ENCODE results near the gene CNTFR.
A peak's percentile ranks its signal among the peaks of the same experiment; 100 is the strongest.

CNTFR gene

DNA sequence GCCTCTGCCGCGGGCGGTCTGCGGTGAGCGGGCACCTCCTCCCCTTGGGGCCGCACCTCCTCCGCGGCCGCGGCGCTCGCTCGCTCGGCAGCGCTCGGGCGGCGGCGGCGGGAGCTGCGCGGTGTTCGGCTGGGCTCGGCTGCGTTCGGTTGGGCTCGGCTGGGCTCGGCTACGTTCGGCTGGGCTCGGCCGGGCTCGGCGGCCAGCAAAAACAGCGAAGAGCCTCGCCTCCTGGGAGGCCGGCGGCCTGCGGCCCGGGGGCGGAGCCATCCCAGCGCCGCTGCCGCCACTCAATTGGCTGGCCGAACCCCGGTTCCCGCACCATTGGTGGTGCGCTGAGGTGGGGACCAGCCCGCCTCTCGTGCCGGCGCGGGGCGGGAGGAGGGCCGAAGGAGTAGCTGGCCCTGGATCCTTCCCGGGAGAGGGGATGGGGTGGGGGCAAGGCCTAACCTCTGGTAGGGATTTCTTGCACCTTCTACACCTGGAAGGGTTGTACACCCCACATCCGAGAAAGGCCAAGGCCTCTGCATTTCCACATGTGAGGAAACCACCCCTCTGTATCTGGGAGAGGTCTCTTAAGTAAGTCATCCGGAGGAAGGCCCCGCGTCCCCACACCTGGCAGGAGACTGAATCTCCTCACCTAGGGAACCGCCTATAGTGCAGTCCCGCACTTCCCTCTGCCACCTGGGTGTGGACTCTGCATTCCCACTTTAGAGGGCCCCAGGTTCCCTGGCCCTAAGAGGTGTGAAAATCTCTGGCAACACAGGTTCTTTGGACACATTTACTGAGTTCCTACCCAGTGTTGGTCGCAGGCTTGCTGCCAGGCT, 66.3 kb downstream of the CNTFR start, which contains the start of gene ENHO:
TSS of gene ENHO (minus strand) at position 20 of the 827 bp plus-strand sequence. CDS start 1,295 bp downstream, outside the sequence.
- peak; percentile 89 for DNase-seq (ENCODE audit: low read depth)

- no peak for DNase-seq (ENCODE audit: low read depth)
These were observed 67.2 kb downstream of the CNTFR start for GRCh38 chr9:34522091-34522887.

- no peak for DNase-seq (ENCODE audit: low read depth)
These were observed 68.0 kb downstream of the CNTFR start for GRCh38 chr9:34521406-34522045.

DNA sequence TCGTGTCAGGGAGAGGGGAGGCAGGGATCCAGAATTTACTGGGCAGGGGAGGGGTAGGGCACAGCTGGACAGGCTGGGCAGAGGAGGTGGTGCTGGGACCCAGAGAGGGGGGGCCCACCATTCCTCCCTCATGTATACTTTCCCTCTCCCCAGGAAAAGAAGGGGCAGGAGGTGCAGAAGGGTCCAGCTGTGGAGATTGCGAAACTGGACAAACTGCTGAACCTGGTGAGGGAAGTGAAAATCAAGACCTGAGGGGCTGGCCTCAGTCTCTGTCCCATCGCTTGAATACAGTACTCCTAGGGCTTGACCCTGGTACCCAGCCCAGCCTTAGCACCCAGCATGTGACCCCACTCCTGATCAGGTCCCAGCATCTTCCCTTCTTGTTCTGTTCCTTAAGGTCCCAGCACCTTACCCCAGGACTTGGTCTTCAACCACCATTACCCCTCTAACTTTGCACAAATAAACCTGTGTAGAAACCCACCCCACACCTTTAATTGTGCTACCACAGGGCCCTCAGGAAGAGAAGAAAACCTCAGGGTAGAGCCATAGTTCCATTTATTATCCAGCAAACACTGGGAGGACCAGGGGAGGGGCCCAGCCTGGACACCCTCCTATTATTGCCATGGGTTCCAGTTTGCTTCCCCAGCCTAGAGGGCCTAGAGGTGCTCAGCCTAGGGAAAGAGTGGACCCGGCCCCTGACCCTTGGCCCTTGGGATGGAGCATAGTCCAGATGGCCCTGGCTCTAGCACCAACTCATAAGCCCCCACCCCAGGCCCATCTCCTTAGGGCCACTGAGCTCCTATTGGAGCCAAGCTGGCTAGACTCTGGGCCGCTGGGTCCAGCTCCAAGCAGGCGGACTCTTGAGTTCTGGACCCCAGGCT, 68.8 kb downstream of the CNTFR start:
- DNase-seq (ENCODE audit: low read depth): no peak

DNA sequence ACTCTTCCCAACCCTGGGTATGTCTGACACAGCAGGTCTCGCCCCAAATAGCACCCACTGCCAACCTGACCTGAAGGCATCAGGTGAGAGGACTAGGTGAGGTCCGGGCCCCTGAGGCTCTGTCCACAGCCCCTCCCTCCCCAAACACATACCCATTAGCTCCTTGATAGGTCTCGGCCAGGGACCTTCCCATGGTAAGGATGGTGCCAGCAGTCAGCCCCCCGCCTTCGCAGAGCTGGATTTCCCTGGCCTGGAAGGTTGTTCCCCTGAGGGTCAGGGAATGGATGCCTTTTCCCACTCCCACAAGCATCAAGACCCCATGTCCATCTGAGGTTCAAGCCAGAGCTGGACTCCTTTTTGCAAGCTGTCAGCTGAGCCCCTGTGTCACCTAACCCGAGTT, 69.4 kb downstream of the CNTFR start:
- DNase-seq (ENCODE audit: low read depth): no peak

- no peak for DNase-seq (ENCODE audit: low read depth)
These were observed 70.1 kb downstream of the CNTFR start for GRCh38 chr9:34519321-34520020.

- no peak for DNase-seq (ENCODE audit: low read depth)
These were observed 70.6 kb downstream of the CNTFR start for GRCh38 chr9:34518896-34519295.

GRCh38 chr9:34518110-34518616, 71.4 kb downstream of the CNTFR start:
- DNase-seq (ENCODE audit: low read depth): no peak

DNA sequence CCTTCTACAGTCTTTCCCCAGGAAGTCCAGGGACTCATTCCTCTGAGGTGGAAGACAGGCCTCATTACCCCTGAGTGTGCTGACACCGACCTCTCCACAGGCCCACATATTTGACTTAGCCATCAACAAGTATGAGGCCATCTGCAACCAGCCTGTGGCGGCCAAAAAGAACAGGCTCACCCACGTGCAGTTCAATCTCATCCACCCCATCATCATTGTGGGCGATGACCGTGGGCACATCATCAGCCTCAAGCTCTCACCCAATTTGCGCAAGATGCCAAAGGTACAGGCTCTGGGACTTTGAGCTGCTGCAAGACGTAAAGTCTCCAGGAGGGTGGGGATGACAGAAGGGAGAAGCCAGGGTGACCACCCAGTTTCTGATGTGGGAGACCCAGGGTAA, 72.3 kb downstream of the CNTFR start:
- no peak for DNase-seq (ENCODE audit: low read depth)

DNA sequence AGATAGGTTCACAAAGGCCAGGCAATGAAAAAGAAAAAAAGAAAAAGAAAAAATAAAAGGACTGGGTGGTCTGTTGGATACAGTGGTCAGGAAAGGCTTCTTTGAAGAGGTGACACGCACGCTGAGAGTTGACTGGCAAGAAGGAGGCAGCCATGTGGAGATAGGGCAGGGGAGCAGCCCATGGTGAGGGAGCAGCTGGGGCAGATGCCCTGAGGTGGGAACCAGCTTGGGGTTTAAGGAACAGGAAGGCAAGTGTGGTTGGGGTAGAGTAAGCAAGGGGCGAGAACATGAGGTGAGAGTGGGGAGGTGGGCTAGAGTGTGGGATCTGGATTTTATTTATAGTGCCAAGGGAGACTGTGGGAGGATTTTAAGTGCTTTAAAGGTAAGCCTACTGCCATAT, 73.6 kb downstream of the CNTFR start:
- no peak for DNase-seq (ENCODE audit: low read depth)

DNA sequence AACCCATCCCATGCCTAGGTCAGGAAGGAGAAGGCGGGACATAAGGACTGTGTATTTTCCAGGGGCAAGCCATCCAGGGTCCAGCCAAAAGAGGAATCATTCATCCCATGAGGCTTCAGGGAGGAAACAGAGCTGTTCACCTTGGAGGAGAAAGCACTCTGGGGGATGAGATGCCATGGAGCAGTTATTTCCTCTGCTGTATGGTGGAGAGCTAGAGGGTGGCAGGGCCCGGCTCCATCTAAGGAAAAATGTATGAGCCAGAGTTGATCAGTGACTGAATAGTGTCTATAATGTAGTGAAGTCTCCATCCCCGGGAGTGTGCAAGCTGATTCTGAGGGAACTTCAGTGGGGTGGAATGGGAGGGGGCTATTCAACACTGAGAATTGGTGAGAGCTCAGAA, 74.7 kb downstream of the CNTFR start:
- no peak for DNase-seq (ENCODE audit: low read depth)

GRCh38 chr9:34514401-34514800, 75.1 kb downstream of the CNTFR start:
- no peak for DNase-seq (ENCODE audit: low read depth)

DNA sequence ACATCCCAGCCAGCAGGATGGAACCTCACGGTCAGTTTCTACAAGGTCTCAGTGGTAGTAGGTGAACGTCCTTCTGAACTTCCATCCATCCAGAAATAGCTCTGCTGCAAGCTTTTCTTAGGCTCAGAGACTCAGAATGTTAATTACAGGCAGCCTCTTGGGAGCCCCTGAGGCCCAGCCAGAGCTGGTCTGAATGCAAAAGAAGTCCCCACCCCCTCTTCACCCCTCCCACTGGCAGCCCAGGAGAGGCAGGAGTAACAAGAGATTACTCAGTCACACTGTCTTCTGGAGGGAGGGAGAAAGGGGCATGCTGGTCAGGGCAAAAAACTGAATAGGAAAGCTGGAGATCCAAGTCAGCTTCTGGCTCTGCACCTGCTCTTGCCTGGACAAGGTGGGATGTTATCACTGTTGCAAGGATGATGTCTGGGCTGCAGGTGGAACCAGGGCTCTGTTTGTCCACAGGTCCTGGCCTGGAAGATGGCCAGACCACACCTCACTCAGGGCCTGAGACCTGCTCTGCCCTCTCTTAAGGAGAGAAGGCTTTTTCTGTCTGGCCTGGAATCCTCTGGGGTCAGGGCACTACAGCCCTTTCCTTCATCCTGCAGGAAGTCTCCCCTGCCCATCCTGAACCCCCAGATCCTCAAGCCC, 75.8 kb downstream of the CNTFR start:
- no peak for DNase-seq (ENCODE audit: low read depth)

GRCh38 chr9:34512131-34513078, 77.1 kb downstream of the CNTFR start:
- DNase-seq (ENCODE audit: low read depth): no peak

- DNase-seq (ENCODE audit: low read depth): no peak
These were observed 78.7 kb downstream of the CNTFR start for GRCh38 chr9:34510497-34511468.

DNA sequence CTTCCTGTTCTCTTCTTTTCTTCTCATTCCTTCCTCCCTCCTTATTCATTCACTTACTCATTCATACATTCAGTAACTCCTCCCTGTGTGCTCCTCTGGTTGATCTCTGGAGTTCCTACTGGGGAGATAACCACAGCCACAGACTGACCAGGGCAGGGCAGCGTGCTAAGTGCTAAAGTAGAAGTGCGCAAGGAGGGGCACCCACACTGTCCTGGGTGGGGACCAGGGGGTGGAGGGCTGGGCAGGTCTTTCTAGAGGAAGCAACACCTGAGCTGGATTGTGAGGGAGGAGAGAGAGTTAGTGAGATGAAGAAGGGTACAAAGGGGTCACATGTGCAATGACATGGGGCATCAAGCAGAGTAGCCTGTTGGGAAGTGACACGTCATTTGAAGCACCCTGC, 80.6 kb downstream of the CNTFR start:
- DNase-seq (ENCODE audit: low read depth): no peak

DNA sequence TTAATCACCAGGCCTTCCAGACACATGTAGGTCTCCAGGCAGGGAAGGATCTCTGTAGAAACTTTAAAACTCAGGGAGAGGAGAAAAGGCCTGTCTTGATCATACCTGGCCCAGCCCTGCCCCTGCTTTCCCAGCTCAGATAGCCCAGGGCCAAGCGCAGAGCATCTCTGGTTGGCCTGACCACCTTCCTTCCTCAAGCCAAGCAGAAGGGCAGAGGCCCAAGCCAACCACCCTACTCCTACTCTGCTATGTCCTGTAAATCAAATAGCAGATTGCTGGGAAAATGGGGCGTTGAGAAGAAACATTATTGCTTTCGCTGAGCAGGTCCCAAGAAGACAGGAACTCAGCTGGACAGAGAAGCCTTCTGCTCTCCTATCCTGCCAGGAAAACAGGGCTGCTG, 81.1 kb downstream of the CNTFR start:
- DNase-seq (ENCODE audit: low read depth): no peak

- no peak for DNase-seq (ENCODE audit: low read depth)
These were observed 81.6 kb downstream of the CNTFR start for GRCh38 chr9:34507966-34508365.

All from activated T-cell treated with anti-CD3 and anti-CD28 coated beads for 24 hours (primary cell).